ENCODE data around the gene TRIM14. TPM values are rescaled to one million over a fixed set of nuclear protein-coding genes. Genes with fewer than 3 reads are reported as not detected.

Gene TRIM14
- total RNA-seq, 4 donors from 2014 or later = 7.5 to 12.5 (median 10.5) TPM

DNA sequence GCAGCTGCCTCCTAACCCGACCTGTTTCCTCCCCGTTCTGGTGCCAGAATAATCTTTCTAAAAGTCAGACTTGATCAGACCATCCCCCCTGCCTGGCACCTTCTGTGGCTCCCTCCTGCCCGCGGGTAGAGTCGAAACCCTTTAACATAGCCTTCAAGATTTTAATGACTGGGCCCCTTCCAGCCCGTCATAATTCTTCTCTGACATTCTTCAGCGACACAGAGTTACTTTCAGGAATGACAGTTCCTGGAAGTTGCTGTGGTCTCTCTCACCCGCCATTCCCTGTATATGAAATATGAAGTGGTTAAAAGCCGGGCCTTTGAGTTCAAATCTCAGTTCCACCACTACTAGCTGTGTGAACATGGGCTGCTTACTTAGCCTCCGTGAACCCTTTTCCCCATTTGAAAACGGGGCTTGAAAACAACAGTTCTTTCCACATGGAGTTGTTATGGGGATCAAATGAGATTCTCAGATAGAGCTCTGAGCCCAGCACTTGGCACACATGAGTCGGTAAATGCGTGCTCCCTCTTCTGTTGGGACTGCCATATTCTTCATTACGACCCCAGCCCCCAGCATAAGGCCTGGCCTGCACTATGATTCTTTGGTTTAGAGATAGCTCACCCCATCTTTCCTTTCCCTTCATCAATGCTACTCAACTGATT, 61.8 kb downstream of the TRIM14 start:
- H3K4me1 ChIP-seq = peaks cover 0 to 33% (median 7%) of the 10 kb centered on the region in 3 donors
- 7 to 9% methylated on average over 11 to 14 of the region's 14 CpGs for WGBS, 2 donors (ENCODE audit: low coverage in 1 of 2)
- H3K27me3 ChIP-seq = no peaks in the 10 kb centered on the region
- H3K9me3 ChIP-seq = no peaks in the 10 kb centered on the region
- peak overlapping the region; percentile 67 to 77 for H3K4me3 ChIP-seq
- ATAC-seq = no peak
- H3K27ac ChIP-seq = peak overlapping the region; percentile 88 to 97 (median 95)
- TF ChIP-seq POLR2AphosphoS5 (IDR thresholded peaks at IDR 0.05) = no peak
- no peak for TF ChIP-seq EP300 (IDR thresholded peaks at IDR 0.05)
- peaks cover 0 to 16% of the 10 kb centered on the region in 2 donors for H3K36me3 ChIP-seq

DNA sequence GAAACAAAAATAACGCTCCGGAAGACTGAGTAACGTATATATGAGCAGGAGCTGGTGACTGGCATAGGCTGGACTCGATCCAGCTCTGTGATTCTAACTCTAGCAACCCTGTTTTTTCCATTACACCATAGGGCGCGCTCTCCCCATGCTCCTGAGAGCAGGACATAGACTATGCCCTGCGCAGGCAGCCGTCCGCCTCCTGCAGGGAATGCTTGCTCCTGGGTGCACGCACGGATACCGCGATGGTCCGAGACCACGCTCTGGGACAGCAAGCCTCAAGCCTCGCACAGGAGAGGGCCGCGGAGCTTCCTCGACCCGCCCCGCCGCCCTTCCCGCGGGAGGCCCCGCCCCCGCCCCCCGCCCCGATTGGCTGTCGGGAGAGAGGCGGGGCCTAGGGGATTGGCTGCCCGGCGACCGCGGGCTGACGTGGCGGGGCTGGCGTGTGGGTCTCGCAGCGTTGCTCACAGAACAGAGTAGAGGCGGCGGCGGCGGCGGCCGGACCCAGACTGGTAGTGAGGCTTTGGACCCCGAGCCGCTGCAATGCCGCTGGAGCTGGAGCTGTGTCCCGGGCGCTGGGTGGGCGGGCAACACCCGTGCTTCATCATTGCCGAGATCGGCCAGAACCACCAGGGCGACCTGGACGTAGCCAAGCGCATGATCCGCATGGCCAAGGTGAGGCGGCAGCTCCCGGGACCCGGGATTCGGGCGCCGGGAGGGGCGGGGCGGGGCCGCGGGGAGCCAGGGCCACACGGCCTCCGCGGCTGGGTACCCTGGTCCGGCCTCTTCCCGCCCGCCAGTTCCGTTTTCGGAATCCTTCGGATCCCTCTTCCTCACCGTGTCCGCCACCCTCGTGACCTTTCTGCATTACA, 62.5 kb downstream of the TRIM14 start, which contains the start of gene NANS:
Gene NANS, plus strand, starts transcription at position 464 of the 869 bp plus-strand sequence. Its CDS starts 77 bp downstream, at position 541.
- H3K9me3 ChIP-seq = no peaks in the 10 kb centered on the region
- H3K4me3 ChIP-seq = peak within 1 kb of the TSS; percentile 67 to 77
- peaks cover 0 to 9% of the 10 kb centered on the region in 2 donors for H3K36me3 ChIP-seq
- ATAC-seq = peak; percentile 98
- H3K27me3 ChIP-seq = no peaks in the 10 kb centered on the region
- TF ChIP-seq CTCF (IDR thresholded peaks at IDR 0.05) (no peak), POLR2AphosphoS5 (IDR thresholded peaks at IDR 0.05) (peak; percentile 90), EP300 (IDR thresholded peaks at IDR 0.05) (no peak), POLR2A (IDR thresholded peaks at IDR 0.05) (peak; percentile 90 to 93)
- WGBS, 2 donors (ENCODE audit: low coverage in 1 of 2) = 0 to 1% methylated on average over 4 to 12 of the region's 80 CpGs
- peak within 1 kb of the TSS; percentile 88 to 97 (median 95) for H3K27ac ChIP-seq
- H3K4me1 ChIP-seq = peaks cover 0 to 33% (median 7%) of the 10 kb centered on the region in 3 donors

GRCh38 chr9:98054376-98054951, 64.6 kb downstream of the TRIM14 start:
- Histone ChIP-seq H3K4me3 (no peak overlapping the region), H3K36me3 (no peaks in the 10 kb centered on the region), H3K4me1 (peaks cover 0 to 30% (median 7%) of the 10 kb centered on the region in 3 donors), H3K27me3 (no peaks in the 10 kb centered on the region), H3K9me3 (no peaks in the 10 kb centered on the region), H3K27ac (no peak overlapping the region)
- WGBS, 2 donors (ENCODE audit: low coverage in 1 of 2) = 80% methylated on average over 1 to 2 of the region's 7 CpGs
- TF ChIP-seq EP300 (IDR thresholded peaks at IDR 0.05) = no peak
- no peak for TF ChIP-seq CTCF (IDR thresholded peaks at IDR 0.05)
- no peak for TF ChIP-seq POLR2AphosphoS5 (IDR thresholded peaks at IDR 0.05)
- TF ChIP-seq POLR2A (IDR thresholded peaks at IDR 0.05) = no peak
- ATAC-seq = no peak

DNA sequence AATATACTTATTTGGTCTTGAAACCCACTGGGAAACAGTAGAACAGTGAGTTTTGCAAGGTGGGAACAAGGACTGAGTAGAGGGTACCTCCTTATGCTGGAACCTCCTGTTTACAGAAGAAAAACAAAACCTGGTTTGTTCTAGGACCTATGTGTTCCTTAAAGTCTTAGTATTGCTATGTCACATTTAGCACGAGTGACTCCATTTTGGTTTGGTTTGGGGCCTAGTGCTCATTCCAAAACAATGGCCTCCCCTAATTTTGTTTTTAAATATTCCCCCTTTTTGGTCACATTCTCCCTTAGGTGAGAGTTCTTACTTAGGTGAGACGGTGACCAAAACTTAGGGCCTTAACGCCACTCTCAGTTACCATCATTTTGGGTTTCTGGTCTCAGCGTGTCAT, 68.7 kb downstream of the TRIM14 start:
- no peak for TF ChIP-seq CTCF (IDR thresholded peaks at IDR 0.05)
- TF ChIP-seq EP300 (IDR thresholded peaks at IDR 0.05) = no peak
- TF ChIP-seq POLR2AphosphoS5 (IDR thresholded peaks at IDR 0.05) = no peak
- no peaks in the 10 kb centered on the region for H3K36me3 ChIP-seq
- no peaks in the 10 kb centered on the region for H3K9me3 ChIP-seq
- H3K4me3 ChIP-seq = no peak overlapping the region
- no peak for ATAC-seq
- H3K27ac ChIP-seq = no peak overlapping the region
- H3K27me3 ChIP-seq = no peaks in the 10 kb centered on the region
- H3K4me1 ChIP-seq = no peaks in the 10 kb centered on the region
- 97 to 98% methylated on average over 4 of the region's 4 CpGs for WGBS, 2 donors (ENCODE audit: low coverage in 1 of 2)

Measured in gastroesophageal sphincter (tissue), 4 donors.